ENCODE measurements around the gene VSNL1.

VSNL1 gene

GRCh38 chr2:17643031-17643615 lies 102.6 kb downstream of the VSNL1 start:
- DNase-seq = peak in 3 of 56 donors; percentile 26 to 59 (median 29)

GRCh38 chr2:17644997-17645720 lies 104.7 kb downstream of the VSNL1 start:
- no peak for DNase-seq

GRCh38 chr2:17646081-17646554 lies 105.6 kb downstream of the VSNL1 start:
- DNase-seq = peak in 11 of 56 donors; percentile 11 to 76 (median 38)

- DNase-seq = no peak
Measured at GRCh38 chr2:17646838-17647701, 106.6 kb downstream of the VSNL1 start.

- DNase-seq = no peak
Measured at GRCh38 chr2:17648581-17648980, 108.1 kb downstream of the VSNL1 start.

- DNase-seq = no peak
Measured at GRCh38 chr2:17649026-17649425, 108.5 kb downstream of the VSNL1 start.

- DNase-seq = no peak
Measured at GRCh38 chr2:17652681-17653394, 112.3 kb downstream of the VSNL1 start.

- no peak for DNase-seq
Measured at GRCh38 chr2:17657759-17658158, 117.3 kb downstream of the VSNL1 start.

- no peak for DNase-seq
Measured at GRCh38 chr2:17658251-17658843, 117.9 kb downstream of the VSNL1 start.

- no peak for DNase-seq
Measured at GRCh38 chr2:17660219-17660618, 119.7 kb downstream of the VSNL1 start.

- no peak for DNase-seq
Measured at GRCh38 chr2:17661460-17661859, 121.0 kb downstream of the VSNL1 start.

- no peak for DNase-seq
Measured at GRCh38 chr2:17662723-17663122, 122.2 kb downstream of the VSNL1 start.

- no peak for DNase-seq
Measured at GRCh38 chr2:17664534-17664933, 124.0 kb downstream of the VSNL1 start.

- DNase-seq = no peak
Measured at GRCh38 chr2:17667898-17668297, 127.4 kb downstream of the VSNL1 start.

GRCh38 chr2:17672583-17673317 lies 132.3 kb downstream of the VSNL1 start:
- no peak for DNase-seq

GRCh38 chr2:17674817-17675216 lies 134.3 kb downstream of the VSNL1 start:
- no peak for DNase-seq

GRCh38 chr2:17680119-17680518 lies 139.6 kb downstream of the VSNL1 start:
- DNase-seq = no peak

GRCh38 chr2:17682098-17682857 lies 141.8 kb downstream of the VSNL1 start:
- DNase-seq = no peak

- no peak for DNase-seq
Measured at GRCh38 chr2:17683981-17684380, 143.5 kb downstream of the VSNL1 start.

- no peak for DNase-seq
Measured at GRCh38 chr2:17688600-17688999, 148.1 kb downstream of the VSNL1 start.
